HUES48 (cell line): ENCODE results near the gene PCYT1A.
"Not testable (repeated sequence)": the region's sequence is repeated elsewhere in the genome, so short reads cannot be mapped to it uniquely, and the experiment has no call there.

Experiments
- H3K27ac ChIP-seq: one replicate; pipeline ENCODE4 v1.7.0; 2013; ENCODE audit warnings: low read depth, low read length, inconsistent platforms
- H3K27me3 ChIP-seq: 2 replicates; pipeline ENCODE4 v1.6.1; 2013; ENCODE audit warnings: mild to moderate bottlenecking, low read length; ENCODE audit not compliant: control insufficient read depth, insufficient read depth
- H3K36me3 ChIP-seq: 2 replicates; pipeline ENCODE4 v1.6.1; 2013; ENCODE audit warnings: low read length; ENCODE audit not compliant: control insufficient read depth, insufficient read depth
- H3K4me1 ChIP-seq: 2 replicates; pipeline ENCODE4 v1.6.1; 2013; ENCODE audit warnings: mild to moderate bottlenecking, low read length; ENCODE audit not compliant: control insufficient read depth, insufficient read depth
- H3K4me3 ChIP-seq: 2 replicates; pipeline ENCODE4 v1.5.1; 2013; ENCODE audit warnings: mild to moderate bottlenecking, low read depth, low read length
- H3K9ac ChIP-seq: 2 replicates; pipeline ENCODE4 v1.6.1; 2013; ENCODE audit warnings: mild to moderate bottlenecking, low read depth, low read length, moderate library complexity
- H3K9me3 ChIP-seq: 2 replicates; pipeline ENCODE4 v1.6.1; 2013; ENCODE audit warnings: low read length; ENCODE audit not compliant: control insufficient read depth, insufficient read depth

PCYT1A gene

GRCh38 chr3:196186651-196187573 lies 100.6 kb downstream of the PCYT1A start:
- no peaks in the 10 kb centered on the region for H3K9me3 ChIP-seq
- no peak overlapping the region for H3K9ac ChIP-seq
- no peaks in the 10 kb centered on the region for H3K27me3 ChIP-seq
- H3K4me3 ChIP-seq = no peak overlapping the region
- H3K27ac ChIP-seq = peak overlapping the region; percentile 72
- H3K36me3 ChIP-seq = no peaks in the 10 kb centered on the region
- H3K4me1 ChIP-seq = peaks cover 11% of the 10 kb centered on the region

DNA sequence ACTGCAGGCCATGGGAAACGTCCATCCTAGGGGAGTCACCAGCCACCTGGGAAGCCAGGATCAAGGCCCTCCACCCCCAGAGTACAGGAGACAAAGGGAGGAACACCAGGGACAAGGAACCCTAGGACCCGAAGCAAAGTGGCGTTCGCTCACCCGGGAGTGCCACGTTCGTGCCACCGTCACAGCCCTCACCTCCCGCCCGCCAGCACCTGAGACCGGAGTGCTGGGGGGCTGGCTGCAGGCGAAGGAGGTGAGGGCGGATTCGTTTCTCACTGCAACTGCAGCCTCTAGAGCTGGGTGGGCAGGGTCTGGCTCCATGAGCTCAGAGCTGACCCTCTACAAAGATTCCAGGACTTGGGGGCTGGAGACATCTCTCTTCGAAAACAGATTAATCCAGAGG lies 102.6 kb downstream of the PCYT1A start:
- no peak overlapping the region for H3K4me3 ChIP-seq
- no peaks in the 10 kb centered on the region for H3K9me3 ChIP-seq
- no peak overlapping the region for H3K27ac ChIP-seq
- H3K27me3 ChIP-seq = no peaks in the 10 kb centered on the region
- no peaks in the 10 kb centered on the region for H3K36me3 ChIP-seq
- no peak overlapping the region for H3K9ac ChIP-seq
- H3K4me1 ChIP-seq = peaks cover 13% of the 10 kb centered on the region

GRCh38 chr3:196184169-196184432 lies 103.4 kb downstream of the PCYT1A start:
- H3K9me3 ChIP-seq, H3K27me3 ChIP-seq, H3K36me3 ChIP-seq, H3K27ac ChIP-seq, H3K9ac ChIP-seq, H3K4me3 ChIP-seq: not testable (repeated sequence)
- H3K4me1 ChIP-seq = peaks cover 20% of the 10 kb centered on the region

GRCh38 chr3:196181127-196181546 lies 106.4 kb downstream of the PCYT1A start:
- Histone ChIP-seq H3K4me3 (no peak overlapping the region), H3K9ac (no peak overlapping the region), H3K4me1 (peaks cover 13% of the 10 kb centered on the region), H3K9me3 (no peaks in the 10 kb centered on the region), H3K36me3 (no peaks in the 10 kb centered on the region), H3K27ac (no peak overlapping the region), H3K27me3 (no peaks in the 10 kb centered on the region)

DNA sequence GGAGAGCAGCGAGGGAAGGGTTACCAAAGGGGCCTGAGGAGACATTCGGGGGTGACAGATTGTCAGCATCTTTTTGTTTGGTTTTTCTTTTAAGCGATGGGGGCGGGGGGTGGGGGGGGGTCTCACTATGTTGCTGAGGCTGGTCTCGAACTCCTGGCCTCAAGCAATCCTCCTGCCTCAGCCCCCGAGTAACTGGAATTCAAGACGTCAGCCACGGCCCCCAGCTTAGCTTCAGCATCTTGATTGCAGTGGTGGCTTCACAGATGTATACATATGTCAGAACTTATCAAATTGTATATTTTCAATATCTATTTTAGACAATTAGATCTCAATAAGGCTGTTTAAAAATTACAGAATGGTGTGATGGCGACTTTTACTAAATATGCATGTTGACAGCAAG lies 107.2 kb downstream of the PCYT1A start:
- Histone ChIP-seq H3K27ac (no peak overlapping the region), H3K36me3 (no peaks in the 10 kb centered on the region), H3K27me3 (no peaks in the 10 kb centered on the region), H3K4me1 (peaks cover 17% of the 10 kb centered on the region), H3K4me3 (no peak overlapping the region), H3K9ac (no peak overlapping the region), H3K9me3 (no peaks in the 10 kb centered on the region)
